NCI-H146 (cell line): ENCODE data around the gene SLC6A7.

Experiments used
- DNase-seq: peaks from one replicate; lab custom pipeline; 2025; lab: John Stamatoyannopoulos, UW

SLC6A7 gene

DNA sequence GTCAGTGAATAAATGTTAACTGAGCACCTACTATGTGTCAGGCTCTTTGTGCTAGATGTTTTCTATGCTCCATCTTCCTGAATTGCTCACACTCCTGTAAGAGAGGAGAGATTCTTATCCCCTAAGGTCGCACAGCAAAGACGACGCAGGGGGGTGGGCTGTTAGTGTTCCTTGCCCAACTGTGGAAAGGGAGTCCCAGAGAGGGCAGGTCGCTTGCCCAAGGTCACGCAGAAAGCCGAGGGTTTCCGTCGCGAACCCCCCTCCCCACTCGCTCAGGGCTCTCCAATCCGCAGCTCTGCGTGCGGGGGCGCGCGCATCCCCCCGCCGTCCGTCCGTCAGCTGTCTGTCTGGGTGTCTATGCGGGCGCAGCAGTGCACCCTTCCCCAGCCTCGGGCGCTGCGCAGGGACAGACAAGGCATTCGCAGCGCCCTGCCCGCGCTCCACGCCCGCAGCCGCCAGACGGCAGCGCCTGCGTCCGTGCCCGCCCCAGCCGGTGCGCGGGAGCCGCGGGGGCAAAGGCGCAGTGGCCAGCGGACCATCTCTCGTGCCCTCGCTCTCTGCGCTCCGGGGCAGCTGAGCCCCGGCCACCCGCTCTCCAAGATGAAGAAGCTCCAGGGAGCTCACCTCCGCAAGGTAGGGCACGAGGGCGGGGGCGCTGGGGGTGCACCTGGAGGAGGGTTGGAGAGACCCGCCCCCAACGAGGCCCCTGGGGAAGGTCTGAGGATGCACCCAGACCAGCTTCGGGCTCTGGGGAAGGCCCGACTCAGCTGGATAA lies at the start of gene SLC6A7:
Gene SLC6A7, plus strand, starts transcription at position 335 of the 775 bp plus-strand sequence. Its CDS starts 266 bp downstream, at position 601.
- no peak for DNase-seq

DNA sequence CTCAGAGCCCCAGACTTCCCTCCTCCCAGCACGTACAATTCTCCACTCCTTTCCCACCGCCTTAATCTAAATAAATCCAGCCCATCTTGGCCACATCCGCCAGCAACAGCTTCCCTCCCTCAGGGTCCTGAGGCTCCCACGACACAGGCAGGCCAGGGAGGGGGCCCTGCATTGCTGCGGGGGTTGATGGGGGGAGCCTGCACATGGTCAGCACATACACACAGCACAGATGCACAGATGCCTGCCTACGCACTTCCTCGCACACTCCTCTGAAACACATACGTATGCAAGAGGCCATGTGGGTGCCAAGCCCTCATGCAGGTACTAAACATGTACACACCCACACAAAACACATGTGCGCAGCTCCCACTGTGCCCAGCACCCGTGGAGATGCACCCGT lies 49.0 kb upstream of the SLC6A7 start:
- no peak for DNase-seq

GRCh38 chr5:150141544-150142184 lies 48.2 kb upstream of the SLC6A7 start:
- no peak for DNase-seq

GRCh38 chr5:150142185-150142958 lies 47.5 kb upstream of the SLC6A7 start:
- no peak for DNase-seq

DNA sequence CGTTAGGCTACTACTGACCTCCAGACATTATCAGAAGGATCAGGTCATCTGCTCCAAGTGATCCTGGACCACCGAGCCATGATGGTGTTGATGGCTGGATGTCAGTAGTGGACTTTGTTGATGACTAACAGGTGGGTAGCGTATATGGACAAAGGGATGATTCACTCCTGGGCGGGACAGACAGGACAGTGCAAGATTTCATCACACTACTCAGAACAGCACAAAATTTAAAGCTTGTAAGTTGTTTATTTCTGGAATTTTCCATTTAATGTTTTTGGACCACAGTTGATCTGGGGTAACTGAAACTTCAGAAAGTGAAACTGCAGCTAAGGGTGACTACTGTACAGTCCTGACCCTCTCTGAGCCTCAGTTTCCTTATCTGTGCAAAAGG lies 46.9 kb upstream of the SLC6A7 start:
- no peak for DNase-seq

GRCh38 chr5:150143350-150144245 lies 46.3 kb upstream of the SLC6A7 start:
- no peak for DNase-seq

GRCh38 chr5:150144246-150144801 lies 45.5 kb upstream of the SLC6A7 start:
- no peak for DNase-seq

GRCh38 chr5:150144879-150145278 lies 45.0 kb upstream of the SLC6A7 start:
- no peak for DNase-seq

GRCh38 chr5:150146235-150146634 lies 43.6 kb upstream of the SLC6A7 start:
- DNase-seq, result no peak

DNA sequence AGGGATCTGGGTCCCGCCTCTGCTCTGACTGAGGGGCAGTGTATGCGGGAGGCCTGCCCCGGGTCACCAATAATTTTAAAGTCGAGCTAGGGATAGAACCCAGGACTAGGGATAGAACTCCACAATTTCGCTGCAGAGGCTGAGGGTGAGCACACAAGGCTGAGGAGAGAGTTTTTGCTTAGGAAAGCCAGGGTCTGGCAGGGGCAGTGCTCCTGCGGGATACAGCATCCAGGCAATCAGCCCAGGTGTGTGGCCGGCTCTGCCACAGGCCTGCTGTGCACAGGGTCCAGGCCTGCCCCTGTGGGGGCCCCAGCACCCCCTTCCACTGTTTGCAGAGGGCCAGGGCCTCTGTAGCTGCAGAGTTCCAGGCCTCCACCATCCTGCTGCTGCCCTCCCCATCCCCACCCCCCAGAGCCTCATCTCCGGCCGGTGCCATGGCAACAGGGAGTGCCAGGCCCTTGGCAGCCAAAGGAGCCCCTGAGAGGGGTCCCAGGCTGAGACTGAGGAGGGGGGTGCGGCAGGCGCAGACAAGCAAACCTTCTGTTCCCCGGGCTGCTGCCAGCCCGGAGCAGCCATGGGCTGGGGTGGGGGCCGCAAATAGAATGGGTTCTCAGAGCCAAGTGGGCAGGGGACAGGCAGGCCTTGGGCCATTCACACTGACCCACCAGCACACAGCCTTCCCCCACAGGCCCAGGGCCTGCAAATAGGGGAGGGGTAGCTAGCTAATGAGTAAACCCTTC lies 42.8 kb upstream of the SLC6A7 start:
- DNase-seq, result no peak

- no peak for DNase-seq
Measured at GRCh38 chr5:150147670-150148069, 42.2 kb upstream of the SLC6A7 start.

- DNase-seq, result no peak
Measured at GRCh38 chr5:150148117-150148927, 41.5 kb upstream of the SLC6A7 start.

DNA sequence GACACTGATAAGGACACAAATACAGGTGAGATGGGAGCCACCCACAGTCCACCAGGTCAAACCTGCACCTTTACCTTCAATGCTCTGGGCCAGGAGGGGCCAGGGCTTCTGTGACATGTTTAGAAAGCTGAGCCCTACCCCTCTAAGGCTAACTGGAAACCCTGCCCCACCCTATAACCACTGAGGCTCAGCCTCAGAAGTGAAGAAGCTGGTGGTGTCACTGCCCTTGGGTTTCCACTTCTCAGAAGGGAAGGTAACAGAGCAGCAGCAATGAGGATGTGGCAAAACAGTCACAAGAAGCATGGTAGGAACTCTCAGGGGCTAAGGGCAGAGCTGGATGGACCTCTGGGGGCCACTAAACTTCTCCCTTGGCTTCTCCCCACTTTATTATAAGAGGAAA lies 40.2 kb upstream of the SLC6A7 start:
- DNase-seq, result no peak

- no peak for DNase-seq
Measured at GRCh38 chr5:150152636-150153462, 37.0 kb upstream of the SLC6A7 start.

DNA sequence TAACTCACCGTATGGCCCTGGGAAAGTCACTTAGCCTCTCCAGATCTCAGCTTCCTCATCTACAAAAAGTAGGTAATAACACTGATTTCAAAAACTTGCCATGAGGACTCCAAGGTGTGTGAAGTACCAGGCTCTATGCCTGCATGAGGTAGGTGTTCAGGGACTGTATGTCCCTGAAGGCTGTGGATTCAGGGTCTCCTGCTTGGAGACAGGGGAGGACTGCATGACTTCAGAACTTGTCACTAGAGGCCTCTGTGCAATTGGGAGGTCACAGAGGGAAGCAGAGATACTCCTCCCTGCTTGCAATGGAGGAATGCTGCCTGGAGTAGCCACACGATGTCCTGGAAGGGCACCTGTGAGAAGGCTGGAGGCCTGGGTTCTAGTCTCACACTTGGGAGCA lies 36.4 kb upstream of the SLC6A7 start:
- DNase-seq, result no peak

- no peak for DNase-seq
Measured at GRCh38 chr5:150153957-150154617, 35.8 kb upstream of the SLC6A7 start.

DNA sequence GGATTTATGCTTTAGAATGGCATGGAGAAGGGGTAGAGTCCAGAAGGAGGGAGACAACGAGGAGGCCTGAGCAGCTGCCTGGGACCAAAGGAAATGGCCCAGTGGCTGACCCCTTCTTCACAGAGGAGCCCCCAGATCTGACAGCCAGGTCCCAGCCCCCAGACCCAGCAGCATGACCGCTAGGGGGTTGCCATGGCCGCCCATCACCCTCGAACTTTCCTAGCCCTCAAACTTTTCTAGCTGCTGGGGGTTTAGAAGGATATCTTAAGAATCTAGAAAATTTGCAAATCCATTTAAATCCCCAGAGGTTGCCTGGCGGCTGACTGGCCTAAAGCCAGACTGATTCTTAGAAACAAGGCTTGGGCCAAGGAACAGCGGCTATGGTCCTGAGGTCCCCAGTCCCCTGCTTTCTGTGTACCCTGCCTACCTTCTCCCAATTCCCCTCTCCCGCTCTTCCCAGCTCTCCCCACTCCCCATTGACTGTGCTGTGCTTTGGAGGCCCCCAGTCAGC lies 35.2 kb upstream of the SLC6A7 start:
- DNase-seq, result no peak
